Epithelial cell of esophagus (primary cell): ENCODE results near the gene LMLN.
A peak's percentile ranks its signal among the peaks of the same experiment; 100 is the strongest.

Source experiments
- DNase-seq: peaks from one replicate; pipeline ENCODE4 v3.0.0; 2010; ENCODE audit warnings: low read depth
- H3K4me3 ChIP-seq: 2 replicates; pipeline ENCODE4 v1.5.1; 2011; ENCODE audit warnings: mild to moderate bottlenecking, low read length, control low read depth
- CTCF ChIP-seq: IDR thresholded peaks from 2 replicates; pipeline ENCODE4 v1.5.1; 2011; ENCODE audit warnings: low read depth, mild to moderate bottlenecking, low read length, control low read depth, inconsistent platforms; ENCODE audit not compliant: insufficient read depth; ENCODE audit errors: missing control alignments

Gene LMLN

GRCh38 chr3:197936819-197937384 lies 23.1 kb upstream of the LMLN start:
- no peak for TF ChIP-seq CTCF
- DNase-seq, result no peak
- no peak overlapping the region for H3K4me3 ChIP-seq

- no peak overlapping the region for H3K4me3 ChIP-seq
- no peak for TF ChIP-seq CTCF
- no peak for DNase-seq
These were observed 19.2 kb upstream of the LMLN start for GRCh38 chr3:197940745-197941384.

GRCh38 chr3:197942956-197943556 lies 17.0 kb upstream of the LMLN start:
- H3K4me3 ChIP-seq, result no peak overlapping the region
- TF ChIP-seq CTCF, result peak; percentile 77
- DNase-seq, result peak; percentile 65

- DNase-seq, result no peak
- no peak for TF ChIP-seq CTCF
- peak overlapping the region; percentile 55 for H3K4me3 ChIP-seq
These were observed 10.7 kb upstream of the LMLN start for GRCh38 chr3:197949191-197949777.

GRCh38 chr3:197949778-197950676 lies 10.0 kb upstream of the LMLN start, which contains the start of gene RPL35A:
Gene RPL35A, plus strand, starts transcription at chr3:197950190. Its CDS starts 778 bp downstream, at chr3:197950968.
- peak; percentile 95 for DNase-seq
- TF ChIP-seq CTCF, result no peak
- H3K4me3 ChIP-seq, result peak within 1 kb of the TSS; percentile 55

GRCh38 chr3:197950677-197951061 lies 9.3 kb upstream of the LMLN start:
- DNase-seq, result no peak
- no peak for TF ChIP-seq CTCF
- H3K4me3 ChIP-seq, result peak overlapping the region; percentile 55
